Progenitor cell of endocrine pancreas (in vitro differentiated cells): ENCODE results near the gene UBE2E3. TPM values are rescaled to one million over a fixed set of nuclear protein-coding genes. Genes with fewer than 3 reads are reported as not detected.

Experiments
- DNase-seq: peaks from one replicate; pipeline ENCODE4 v3.0.0; 2021; ENCODE audit warnings: low spot score; ENCODE audit not compliant: unreplicated experiment
- H3K27ac Mint-ChIP-seq: 2 replicates; pipeline ENCODE4 v1.8.0; 2021; ENCODE audit warnings: mild to moderate bottlenecking, moderate library complexity, mixed read lengths
- H3K27me3 Mint-ChIP-seq: 2 replicates; pipeline ENCODE4 v1.8.0; 2021; ENCODE audit warnings: mixed read lengths
- H3K36me3 Mint-ChIP-seq: 2 replicates; pipeline ENCODE4 v1.8.0; 2022; ENCODE audit warnings: mixed read lengths; ENCODE audit not compliant: insufficient read depth
- H3K4me1 Mint-ChIP-seq: 2 replicates; pipeline ENCODE4 v1.8.0; 2021; ENCODE audit warnings: low read depth, mixed read lengths
- H3K4me3 Mint-ChIP-seq: 2 replicates; pipeline ENCODE4 v1.8.0; 2021; ENCODE audit warnings: low read depth, mild to moderate bottlenecking, moderate library complexity, mixed read lengths
- H3K9me3 Mint-ChIP-seq: 2 replicates; pipeline ENCODE4 v1.8.0; 2021; ENCODE audit warnings: low read depth, mixed read lengths
- CTCF ChIP-seq: fragments of 200-600 bp; sonication (generic); IDR thresholded peaks from one replicate; pipeline ENCODE4 v1.5.0; 2021; ENCODE audit warnings: antibody characterized with exemption, mild to moderate bottlenecking; ENCODE audit not compliant: unreplicated experiment
- total RNA-seq: library from RNA; stranded (reverse); gene quantifications from 2 replicates; pipeline ENCODE4 v1.2.1, GENCODE V29; 2021

The UBE2E3 gene
- total RNA-seq, 1 donor from 2014 or later = 146 TPM

- TF ChIP-seq CTCF = no peak
- Mint-ChIP-seq H3K4me3 (no peak overlapping the region), H3K27ac (no peak overlapping the region), H3K4me1 (peaks cover 4% of the 10 kb centered on the region), H3K27me3 (no peaks in the 10 kb centered on the region), H3K9me3 (no peaks in the 10 kb centered on the region), H3K36me3 (no peaks in the 10 kb centered on the region)
- DNase-seq = no peak
Observed at GRCh38 chr2:181112916-181113315, 132.5 kb downstream of the UBE2E3 start.
